Activated CD8-positive, alpha-beta memory T cell treated with anti-CD3 and anti-CD28 coated beads for 1 hour (primary cell): ENCODE results near the gene CFTR.
"Not testable (repeated sequence)": the region's sequence is repeated elsewhere in the genome, so short reads cannot be mapped to it uniquely, and the experiment has no call there.

Experiments
- DNase-seq, 2 donors: peaks; one replicate each; pipeline ENCODE4 v3.0.0-alpha.2; 2020; ENCODE audit warnings: low read depth in 1 of 2; ENCODE audit errors: extremely low read depth in 1 of 2

CFTR gene

DNA sequence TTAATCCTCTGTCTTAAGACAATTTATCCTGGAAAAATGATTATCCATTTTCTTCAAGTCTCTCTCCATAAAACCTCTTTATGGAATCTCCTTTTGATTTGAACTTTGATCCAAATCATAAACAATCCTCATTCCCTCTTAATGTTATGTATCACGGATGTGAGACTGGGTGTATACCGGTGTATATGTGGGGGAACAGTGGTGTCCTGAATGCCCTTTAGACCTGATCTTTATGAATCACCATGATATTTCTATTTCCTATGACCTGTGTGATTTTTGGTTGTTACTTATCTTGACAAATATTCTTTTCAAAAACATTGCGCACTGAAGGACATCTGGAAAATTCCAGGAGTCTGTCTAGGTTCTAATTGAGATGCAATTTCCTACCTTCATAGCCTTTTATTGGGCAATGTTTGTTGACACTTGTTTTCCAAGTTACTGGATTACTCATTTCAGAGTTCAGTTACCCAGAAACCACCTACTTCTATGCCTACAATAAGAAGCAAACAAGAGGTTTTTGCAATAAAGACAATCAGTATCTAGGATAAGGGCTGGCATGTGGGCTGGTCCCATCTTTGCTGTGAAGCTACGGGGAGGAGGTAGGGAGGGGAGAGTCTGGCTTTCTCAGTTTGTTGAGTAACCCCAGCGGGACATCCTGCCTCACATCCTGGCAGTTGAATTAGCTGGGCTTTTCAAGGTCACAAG, 203.0 kb downstream of the CFTR start:
- DNase-seq, result no peak

GRCh38 chr7:117683430-117684175, 203.8 kb downstream of the CFTR start:
- DNase-seq, result no peak

DNA sequence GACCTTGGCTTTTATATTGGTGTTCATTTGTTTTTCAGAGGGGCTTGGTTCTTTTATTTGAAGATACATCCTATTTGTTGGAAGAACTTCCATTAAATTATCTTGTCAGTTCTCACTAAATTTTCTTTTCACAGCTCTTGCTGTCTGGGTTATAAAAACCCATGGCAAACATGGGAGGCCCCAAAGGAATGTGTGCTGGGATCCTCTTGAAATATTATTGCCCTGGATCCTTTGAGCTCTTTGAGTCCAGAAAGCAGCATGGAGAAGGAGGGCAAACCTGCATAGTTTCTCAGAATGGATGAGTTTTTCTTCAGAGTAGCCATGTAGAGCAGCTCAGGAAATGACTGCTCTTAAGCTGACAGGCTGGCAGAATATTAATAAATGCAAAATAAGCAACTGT, 206.0 kb downstream of the CFTR start:
- no peak for DNase-seq

DNA sequence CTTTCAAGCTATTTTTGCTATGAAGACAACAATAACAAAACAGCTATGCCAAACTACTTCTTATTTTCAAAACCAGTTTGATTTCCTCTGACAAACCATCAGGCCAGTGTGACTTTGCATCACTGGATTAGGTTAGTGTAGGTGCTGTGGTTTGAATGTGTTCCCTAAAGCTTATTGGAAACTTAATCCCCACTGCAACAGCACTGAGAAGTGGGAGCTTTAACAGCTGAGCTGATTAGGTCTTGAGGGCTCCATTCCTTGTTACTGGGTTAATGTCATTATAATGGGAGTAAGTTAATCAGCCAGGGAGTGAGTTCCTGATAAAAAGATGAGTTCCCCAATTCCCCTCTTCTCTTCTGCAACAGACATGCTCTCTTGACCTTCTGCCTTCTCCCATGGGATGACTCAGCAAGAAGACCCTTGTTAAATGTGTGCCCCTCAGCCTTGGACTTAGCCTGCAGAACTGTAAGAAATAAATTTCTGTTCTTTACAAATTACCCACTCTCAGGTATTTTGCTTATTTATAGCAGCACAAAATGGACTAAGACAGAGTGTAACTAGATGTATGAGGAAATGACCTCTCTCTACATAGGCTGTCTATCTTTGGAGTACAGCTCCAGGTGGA, 206.6 kb downstream of the CFTR start:
- no peak for DNase-seq

DNA sequence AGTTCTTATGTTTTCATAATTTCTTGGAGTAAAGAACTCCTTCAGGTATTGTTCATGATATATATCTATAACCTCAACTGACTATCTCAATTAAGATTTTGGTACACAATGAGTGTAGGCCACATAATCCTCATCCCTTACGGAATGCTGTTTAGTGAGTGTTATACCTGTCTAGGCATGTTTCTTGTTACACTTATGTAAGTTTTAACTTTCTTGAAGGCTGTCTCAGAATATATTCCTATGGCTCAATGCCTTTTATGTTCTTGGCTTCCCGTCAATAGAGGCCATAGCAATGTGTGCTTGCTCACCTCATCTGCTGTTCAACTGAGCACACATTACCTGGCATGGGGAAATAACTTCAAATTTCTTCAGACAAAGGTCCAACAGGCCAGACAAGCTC, 208.3 kb downstream of the CFTR start:
- no peak for DNase-seq

DNA sequence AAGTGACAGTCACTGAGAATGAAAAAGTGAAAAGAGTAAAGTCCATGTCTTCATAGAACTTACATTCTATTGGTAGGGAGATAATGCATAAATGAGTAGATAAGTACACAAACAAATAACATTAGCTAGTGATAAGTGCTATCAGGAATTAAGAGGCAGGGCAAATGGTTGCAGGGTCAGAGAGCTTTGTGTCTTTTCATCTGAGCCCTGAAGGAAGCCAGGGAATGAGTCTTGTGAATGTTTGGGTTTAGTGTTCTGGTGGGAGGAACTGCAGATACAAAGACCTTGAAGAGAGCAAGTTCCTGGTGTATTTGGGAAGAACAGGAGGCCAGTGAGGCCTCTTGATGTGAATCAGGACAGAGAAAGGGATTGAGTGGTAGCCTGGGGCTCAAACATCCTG, 209.6 kb downstream of the CFTR start:
- DNase-seq, result no peak

DNA sequence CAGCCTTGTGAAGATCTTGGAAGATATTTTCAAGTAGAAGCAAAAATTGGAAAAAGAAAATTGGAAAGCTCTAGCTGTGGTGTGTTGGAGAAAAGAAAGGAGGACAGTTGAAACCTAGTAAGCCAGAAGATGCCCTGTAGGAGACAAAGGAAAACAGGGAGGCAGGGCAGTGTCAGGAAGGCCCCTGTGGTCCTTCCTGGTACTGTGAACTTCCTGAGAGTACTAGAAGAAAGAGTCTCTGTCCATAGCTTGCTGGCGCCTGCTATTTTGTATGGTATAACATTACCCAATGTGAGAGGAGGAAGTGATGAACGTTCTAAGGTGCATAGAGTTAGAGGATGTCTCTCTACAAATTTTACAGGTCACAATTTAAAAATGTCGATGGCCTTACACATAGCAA, 210.3 kb downstream of the CFTR start:
- no peak for DNase-seq

DNA sequence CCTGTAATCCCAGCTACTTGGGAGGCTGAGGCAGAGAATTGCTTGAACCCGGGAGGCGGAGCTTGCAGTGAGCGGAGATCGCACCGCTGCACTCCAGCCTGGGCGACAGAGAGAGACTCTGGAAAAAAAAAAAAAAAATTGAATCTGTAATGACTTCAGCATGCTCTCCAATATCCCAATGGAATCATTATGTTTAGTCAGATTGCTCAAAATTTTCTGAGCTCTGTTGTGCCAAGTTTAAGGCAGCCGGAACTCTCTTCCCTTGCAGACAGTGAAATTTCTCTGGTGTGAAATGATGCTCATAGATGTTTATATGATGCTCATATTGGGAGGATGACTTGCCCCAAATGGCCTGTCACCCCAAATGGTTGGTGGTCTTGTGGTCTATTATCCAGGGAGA, 212.5 kb downstream of the CFTR start:
- no peak for DNase-seq

DNA sequence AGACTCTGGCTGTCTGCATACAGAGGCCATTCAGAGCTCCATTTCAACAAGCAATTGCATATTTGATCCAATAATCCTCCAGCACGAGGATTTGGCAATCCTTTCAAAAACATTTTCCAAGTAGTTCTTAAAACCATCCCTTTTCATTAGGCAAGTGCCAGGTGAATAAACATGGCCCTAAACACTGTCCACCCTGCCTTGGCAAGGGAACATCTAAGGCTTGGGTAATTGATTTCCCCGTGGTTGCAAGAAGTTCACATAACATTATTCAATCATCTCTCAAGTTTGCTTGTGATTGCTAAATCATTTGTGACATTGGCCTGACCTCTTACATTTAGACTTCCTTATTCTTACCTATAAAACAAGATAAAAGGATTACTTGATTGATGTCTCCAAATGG, 218.2 kb downstream of the CFTR start:
- no peak for DNase-seq

DNA sequence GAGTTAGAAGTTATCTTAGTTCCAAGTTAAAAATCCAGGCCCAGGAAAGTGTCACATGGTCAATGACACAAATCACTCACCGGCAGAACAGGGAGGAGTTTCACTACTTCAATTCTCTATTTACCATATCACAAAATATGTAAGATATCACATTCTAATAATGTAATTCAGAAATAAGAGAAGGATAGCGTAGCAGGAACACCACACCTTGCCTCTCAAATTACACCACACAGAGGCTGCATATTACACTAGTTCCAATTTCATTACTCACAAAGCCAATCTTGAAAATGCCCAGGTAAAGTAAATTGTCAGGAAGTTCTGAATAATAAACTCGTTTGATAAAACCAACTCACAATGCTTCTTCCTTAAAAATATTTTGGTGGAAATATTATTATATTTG, 224.2 kb downstream of the CFTR start:
- no peak for DNase-seq

GRCh38 chr7:117705630-117706029, 225.8 kb downstream of the CFTR start:
- DNase-seq, result no peak

- DNase-seq, result no peak
Observed at GRCh38 chr7:117706210-117706609, 226.4 kb downstream of the CFTR start.

DNA sequence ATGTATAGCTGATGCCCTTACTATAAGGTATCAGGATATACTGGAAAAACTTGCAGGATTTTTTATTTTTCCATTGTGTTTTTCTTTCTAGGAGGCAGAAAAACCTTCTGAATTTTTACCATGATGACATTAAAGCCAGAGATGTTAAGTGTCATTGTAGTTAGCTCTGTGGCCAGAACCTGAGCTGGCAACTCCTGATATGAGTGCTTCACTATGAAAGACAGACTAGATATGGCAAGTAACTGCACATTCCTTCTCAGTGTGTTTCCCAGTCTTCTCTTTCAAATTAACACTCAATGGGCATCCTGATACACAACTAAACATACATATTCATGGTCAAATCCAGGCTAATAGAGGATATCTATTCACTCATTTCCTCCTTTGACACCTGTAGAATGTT, 227.3 kb downstream of the CFTR start:
- no peak for DNase-seq

GRCh38 chr7:117708173-117708572, 228.3 kb downstream of the CFTR start:
- not testable (repeated sequence) for DNase-seq

DNA sequence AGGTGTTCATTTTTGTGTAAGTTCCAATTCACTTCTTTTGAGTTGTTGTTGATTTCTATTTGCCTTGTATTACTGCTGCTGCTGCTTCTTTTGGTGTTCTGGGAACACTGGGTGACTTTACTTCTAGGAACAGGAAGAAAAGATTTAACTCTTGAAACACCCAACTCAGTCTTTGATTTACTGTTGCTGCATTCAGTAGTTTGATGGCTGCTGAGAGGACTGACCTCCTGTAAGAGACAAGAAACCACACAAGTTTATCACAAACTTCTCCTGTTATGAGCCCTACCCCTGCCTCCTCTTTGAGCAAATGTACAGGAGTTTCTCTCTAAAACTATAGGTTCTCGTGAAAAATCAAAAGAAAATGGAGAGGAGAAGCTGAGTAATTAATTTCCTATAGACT, 231.7 kb downstream of the CFTR start:
- no peak for DNase-seq

- DNase-seq, result no peak
Observed at GRCh38 chr7:117715784-117716445, 236.1 kb downstream of the CFTR start.

DNA sequence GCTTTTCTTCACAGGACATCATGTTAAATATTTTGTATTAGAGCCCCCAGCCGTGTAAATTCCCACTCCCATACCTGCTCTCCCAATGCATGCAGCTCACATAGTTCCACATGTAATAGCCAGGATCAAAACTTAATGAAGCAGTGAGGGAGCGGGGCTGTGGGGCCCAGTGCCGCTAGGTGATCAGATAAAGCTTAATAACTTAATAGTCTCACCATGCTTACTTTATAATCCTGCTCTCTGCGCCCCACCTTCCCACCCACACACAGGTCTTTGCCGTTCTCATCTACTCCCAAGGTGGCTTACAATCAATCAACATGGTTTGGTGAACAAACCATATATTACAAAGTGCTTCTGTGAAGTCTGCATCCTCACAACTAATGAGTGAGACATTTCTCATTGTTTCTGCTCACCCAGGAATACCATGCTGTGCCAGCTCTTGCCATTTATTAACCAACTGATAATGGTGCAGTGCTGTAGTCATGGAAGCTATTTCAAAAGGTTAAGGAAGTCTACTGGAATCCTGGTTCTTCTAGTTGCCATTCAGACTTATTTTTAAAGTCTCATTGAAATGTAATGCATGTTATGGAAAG, 237.0 kb downstream of the CFTR start:
- DNase-seq, result no peak

DNA sequence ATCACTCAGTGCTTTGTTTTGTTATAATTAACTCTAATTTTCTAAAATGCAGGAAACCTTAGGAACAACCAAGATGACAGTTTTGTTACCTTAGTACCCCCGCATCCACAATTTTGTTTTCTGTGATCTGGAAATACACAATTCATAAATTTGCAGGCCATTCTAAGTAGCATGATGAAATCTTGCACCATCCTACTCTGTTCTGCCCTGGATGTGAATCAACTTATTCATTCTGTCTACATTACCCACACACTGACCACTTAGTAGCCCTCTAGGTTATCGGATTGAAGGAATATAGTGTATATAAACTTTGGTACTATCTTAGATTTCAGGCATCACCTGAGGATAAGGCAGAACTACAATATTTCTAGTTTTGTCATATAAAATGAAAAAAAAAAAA, 237.5 kb downstream of the CFTR start:
- DNase-seq, result no peak
